ENCODE data around the gene FRMPD4.
A peak's percentile ranks its signal among the peaks of the same experiment; 100 is the strongest.

Gene FRMPD4

DNA sequence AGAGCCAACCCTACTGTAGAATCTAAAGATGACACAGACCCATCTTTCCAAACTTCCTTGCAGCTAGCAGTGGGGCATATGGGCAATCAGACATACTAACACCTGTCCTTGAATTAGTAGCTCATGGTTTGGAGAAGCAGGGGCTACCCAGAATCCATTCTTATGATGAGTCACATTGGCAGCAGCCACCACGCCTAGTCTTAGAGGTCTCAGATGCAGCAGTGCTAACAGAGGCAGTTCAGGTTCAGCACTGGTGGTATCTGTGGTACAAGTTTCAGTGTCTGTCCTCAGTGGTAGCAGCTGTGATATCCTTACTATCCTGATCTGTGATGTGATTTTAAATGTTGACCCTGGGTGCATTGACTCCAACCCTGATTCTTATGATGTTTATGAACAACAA, 68.1 kb downstream of the FRMPD4 start:
- ChIA-PET POLR2A (no interaction called here), CTCF (no interaction called here)
- DNase-seq (ENCODE audit: extremely low spot score): no peak
- TF ChIP-seq FOXA1 (IDR thresholded peaks at IDR 0.05): no peak
- no peak for TF ChIP-seq FOXK2 (IDR thresholded peaks at IDR 0.05)

DNA sequence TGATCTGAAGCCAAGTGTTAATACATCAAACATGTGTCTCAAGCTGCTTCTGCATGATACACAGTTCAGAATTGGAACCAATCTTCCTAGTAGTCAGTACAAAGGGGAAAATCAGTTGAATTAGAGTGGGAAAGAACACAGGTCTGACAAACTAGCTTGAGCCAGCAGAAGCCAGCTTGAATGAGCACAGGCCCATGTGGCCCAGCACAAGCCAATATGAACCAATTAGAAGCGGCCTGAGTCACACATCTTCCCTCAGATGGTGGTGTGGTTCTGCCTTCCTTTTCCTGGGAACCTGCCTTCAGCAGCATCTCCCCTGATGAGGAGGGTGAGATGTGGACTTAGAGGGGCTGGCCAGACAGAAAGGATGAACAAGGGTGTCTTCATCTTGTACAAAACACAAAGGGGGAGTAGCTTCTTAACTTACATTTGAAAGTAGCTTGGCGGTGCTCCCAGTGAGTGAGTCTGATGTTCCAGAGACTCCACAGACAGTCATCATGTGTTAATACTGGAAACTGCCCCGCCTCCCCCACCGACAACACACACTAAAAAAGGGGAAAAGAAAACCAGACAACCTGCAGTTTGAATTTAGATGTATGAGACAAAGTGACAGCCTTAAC, 72.0 kb downstream of the FRMPD4 start:
- TF ChIP-seq HDGF (IDR thresholded peaks at IDR 0.05; ENCODE audit: borderline replicate concordance) (no peak), BHLHE40 (IDR thresholded peaks at IDR 0.05; ENCODE audit: borderline replicate concordance) (no peak), SUZ12 (IDR thresholded peaks at IDR 0.05) (no peak), FOXA1 (IDR thresholded peaks at IDR 0.05) (no peak)
- no peak for DNase-seq (ENCODE audit: extremely low spot score)
- POLR2A ChIA-PET: no interaction called here
- CTCF ChIA-PET: no interaction called here

DNA sequence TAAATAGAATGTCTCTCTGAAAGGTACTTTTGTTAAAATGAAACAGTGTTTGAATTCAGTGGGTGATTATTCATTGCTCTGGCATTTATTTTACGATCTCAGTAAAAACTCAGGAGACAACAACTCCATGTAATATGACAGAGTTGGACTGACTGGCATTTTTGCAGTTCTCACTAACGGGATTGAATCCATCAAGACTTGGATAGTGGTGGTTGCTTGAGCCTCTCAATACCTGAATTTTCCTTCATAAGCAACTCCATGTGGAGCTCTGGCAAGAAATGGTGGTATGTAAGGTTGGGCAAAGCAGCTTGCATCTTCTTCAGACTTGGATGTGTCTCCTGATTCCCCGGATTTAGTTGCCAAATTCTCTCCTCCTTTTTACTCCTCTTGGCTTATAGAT, 72.7 kb downstream of the FRMPD4 start:
- TF ChIP-seq, protein P1, sequence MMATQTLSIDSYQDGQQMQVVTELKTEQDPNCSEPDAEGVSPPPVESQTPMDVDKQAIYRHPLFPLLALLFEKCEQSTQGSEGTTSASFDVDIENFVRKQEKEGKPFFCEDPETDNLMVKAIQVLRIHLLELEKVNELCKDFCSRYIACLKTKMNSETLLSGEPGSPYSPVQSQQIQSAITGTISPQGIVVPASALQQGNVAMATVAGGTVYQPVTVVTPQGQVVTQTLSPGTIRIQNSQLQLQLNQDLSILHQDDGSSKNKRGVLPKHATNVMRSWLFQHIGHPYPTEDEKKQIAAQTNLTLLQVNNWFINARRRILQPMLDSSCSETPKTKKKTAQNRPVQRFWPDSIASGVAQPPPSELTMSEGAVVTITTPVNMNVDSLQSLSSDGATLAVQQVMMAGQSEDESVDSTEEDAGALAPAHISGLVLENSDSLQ (IDR thresholded peaks at IDR 0.05): 0 out of 2 replicates have a peak, but pooled peaks have one; percentile 23
- no peak for TF ChIP-seq ARNT (IDR thresholded peaks at IDR 0.05)
- DNase-seq (ENCODE audit: extremely low spot score): no peak
- CTCF ChIA-PET: no interaction called here
- POLR2A ChIA-PET: no interaction called here

DNA sequence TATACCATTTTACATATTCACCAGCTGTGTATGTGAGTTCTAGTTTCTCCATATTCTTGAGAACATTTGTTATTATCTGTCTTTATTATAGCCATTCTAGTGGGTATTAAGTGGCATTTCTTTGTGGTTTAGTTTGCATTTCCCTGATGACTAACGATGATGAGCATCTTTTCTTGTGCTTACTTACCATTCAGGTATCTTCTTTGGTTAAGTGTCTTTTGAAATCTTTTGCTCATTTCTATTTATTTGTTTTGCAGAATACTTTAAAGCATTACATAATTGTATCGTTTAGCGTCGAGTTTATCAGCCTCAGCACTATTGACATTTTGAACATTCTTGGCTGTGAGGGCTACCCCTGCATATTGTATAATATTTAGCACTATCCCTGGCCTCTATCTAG, 85.4 kb downstream of the FRMPD4 start:
- no peak for DNase-seq (ENCODE audit: extremely low spot score)
- TF ChIP-seq FOXK2 (IDR thresholded peaks at IDR 0.05): no peak
- no peak for TF ChIP-seq SUZ12 (IDR thresholded peaks at IDR 0.05)
- no peak for TF ChIP-seq ZNF384 (IDR thresholded peaks at IDR 0.05)
- TF ChIP-seq, protein P1 (IDR thresholded peaks at IDR 0.05): no peak
- no peak for TF ChIP-seq FOXA1 (IDR thresholded peaks at IDR 0.05)
- TF ChIP-seq SP1 (IDR thresholded peaks at IDR 0.05): no peak
- no peak for TF ChIP-seq CTBP1 (IDR thresholded peaks at IDR 0.05; ENCODE audit: borderline replicate concordance)
- no peak for TF ChIP-seq FOXM1 (IDR thresholded peaks at IDR 0.05; ENCODE audit: borderline replicate concordance)
- TF ChIP-seq TARDBP (IDR thresholded peaks at IDR 0.05): no peak
- TF ChIP-seq ELF4 (IDR thresholded peaks at IDR 0.05): no peak
- TF ChIP-seq BHLHE40 (IDR thresholded peaks at IDR 0.05; ENCODE audit: borderline replicate concordance): no peak
- no peak for TF ChIP-seq L3MBTL2 (conservative IDR thresholded peaks at IDR 0.05)
- no peak for TF ChIP-seq ARNT (IDR thresholded peaks at IDR 0.05)
- TF ChIP-seq NFRKB (IDR thresholded peaks at IDR 0.05): no peak
- no peak for TF ChIP-seq LEF1 (IDR thresholded peaks at IDR 0.05; ENCODE audit: borderline replicate concordance)
- POLR2A ChIA-PET: no interaction called here
- CTCF ChIA-PET: no interaction called here

DNA sequence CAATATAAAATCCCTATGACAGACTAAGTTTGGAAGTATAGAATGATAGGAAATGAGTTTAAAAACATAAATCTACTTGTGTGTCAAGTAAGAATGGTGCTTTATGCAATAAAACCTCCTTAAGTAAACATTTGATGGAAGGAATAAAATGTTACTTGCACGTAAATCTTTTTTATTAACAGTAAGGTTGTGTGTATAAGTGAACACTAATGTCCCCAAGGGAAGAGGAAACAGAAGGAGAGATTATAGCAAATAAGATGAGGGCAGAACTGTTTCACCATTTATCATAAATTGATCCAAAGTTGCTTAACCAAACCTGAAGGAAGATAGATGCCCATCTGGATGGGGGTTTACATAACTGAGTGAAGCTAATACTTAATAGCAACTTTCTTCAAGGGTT, 86.8 kb downstream of the FRMPD4 start:
- POLR2A ChIA-PET: no interaction called here
- TF ChIP-seq SUZ12 (IDR thresholded peaks at IDR 0.05) (no peak), LEF1 (IDR thresholded peaks at IDR 0.05; ENCODE audit: borderline replicate concordance) (no peak), NFRKB (IDR thresholded peaks at IDR 0.05) (no peak)
- TF ChIP-seq, protein P1 (IDR thresholded peaks at IDR 0.05): peak; percentile 38; the same call in 1 of the 2 replicates
- CTCF ChIA-PET: no interaction called here
- DNase-seq (ENCODE audit: extremely low spot score): no peak

DNA sequence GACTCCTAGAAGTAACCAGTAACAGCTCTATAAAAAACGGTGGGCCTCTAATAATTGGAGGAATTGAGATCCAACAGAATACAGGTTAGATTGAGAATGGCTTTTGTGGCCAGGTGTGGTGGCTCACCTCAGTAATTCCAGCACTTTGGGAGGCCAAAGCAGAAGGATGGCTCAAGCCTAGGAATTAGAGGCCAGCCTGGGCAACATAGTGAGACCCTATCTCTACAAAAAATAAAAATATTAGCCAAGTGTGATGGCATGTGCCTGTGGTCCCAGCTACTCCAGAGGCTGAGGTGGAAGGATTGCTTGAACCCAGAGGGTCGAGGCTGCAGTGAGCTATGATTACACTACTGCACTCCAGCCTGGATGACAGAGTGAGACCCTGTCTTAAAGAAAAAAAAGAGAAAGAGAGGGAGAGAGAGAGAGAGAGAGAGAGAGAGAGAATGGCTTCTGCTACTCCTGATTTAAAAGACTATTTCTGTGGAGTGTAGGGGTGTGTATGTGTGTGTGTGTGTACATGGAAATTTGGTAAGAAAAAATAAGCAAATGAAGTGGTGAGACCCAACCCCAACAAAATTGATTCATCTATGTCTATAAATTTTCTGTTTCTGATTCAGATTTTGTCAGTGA, 89.3 kb downstream of the FRMPD4 start:
- no peak for TF ChIP-seq ELF4 (IDR thresholded peaks at IDR 0.05)
- no peak for TF ChIP-seq LEF1 (IDR thresholded peaks at IDR 0.05; ENCODE audit: borderline replicate concordance)
- TF ChIP-seq CTBP1 (IDR thresholded peaks at IDR 0.05; ENCODE audit: borderline replicate concordance): no peak
- POLR2A ChIA-PET: interaction anchor here (0.5 kb wide), 1 partner anchor 75 kb away, joined by 3 read pairs; no protein-coding TSS in a partner anchor
- no peak for DNase-seq (ENCODE audit: extremely low spot score)
- CTCF ChIA-PET: no interaction called here

DNA sequence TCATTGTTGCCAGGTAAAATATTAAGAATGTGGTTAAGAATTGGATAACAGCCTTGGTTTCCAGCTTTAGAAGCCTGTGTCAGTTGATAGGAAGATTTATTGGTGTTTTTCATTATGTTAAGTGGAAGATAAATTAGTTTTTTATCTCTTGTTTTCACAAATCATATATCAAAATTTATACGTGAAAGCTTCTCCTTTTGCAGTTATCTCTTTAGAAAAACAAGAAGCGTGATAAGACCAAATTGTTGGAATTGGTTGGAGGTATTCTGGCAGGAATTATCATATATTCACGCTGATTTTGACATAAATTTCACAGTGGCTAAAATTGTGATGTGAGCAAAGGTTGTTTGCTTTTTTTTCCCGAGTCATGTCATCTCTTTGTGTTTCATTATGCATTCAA, 90.6 kb downstream of the FRMPD4 start:
- DNase-seq (ENCODE audit: extremely low spot score): no peak
- TF ChIP-seq, protein P1 (IDR thresholded peaks at IDR 0.05): peak; percentile 70
- TF ChIP-seq FOXA1 (IDR thresholded peaks at IDR 0.05): no peak
- no peak for TF ChIP-seq ZNF384 (IDR thresholded peaks at IDR 0.05)
- TF ChIP-seq NFRKB (IDR thresholded peaks at IDR 0.05): no peak
- TF ChIP-seq HDGF (IDR thresholded peaks at IDR 0.05; ENCODE audit: borderline replicate concordance): no peak
- TF ChIP-seq SUZ12 (IDR thresholded peaks at IDR 0.05): no peak
- ChIA-PET POLR2A (no interaction called here), CTCF (no interaction called here)

All from HEK293T (cell line).